ENCODE data around the gene RUNX2. TPM values are rescaled to one million over a fixed set of nuclear protein-coding genes. Genes with fewer than 3 reads are reported as not detected.

RUNX2 gene
- total RNA-seq, 4 donors from 2014 or later = 1.4 to 40.4 (median 5.1) TPM

GRCh38 chr6:45514454-45515230 is 186.5 kb downstream of the RUNX2 start:
- H3K4me3 ChIP-seq = no peak overlapping the region
- TF ChIP-seq CTCF (IDR thresholded peaks at IDR 0.05) (no peak), POLR2A (IDR thresholded peaks at IDR 0.05) (no peak)
- H3K9me3 ChIP-seq = no peaks in the 10 kb centered on the region
- DNase-seq = no peak
- H3K27me3 ChIP-seq = no peaks in the 10 kb centered on the region
- no peak overlapping the region for H3K27ac ChIP-seq
- H3K36me3 ChIP-seq = no peaks in the 10 kb centered on the region
- H3K4me1 ChIP-seq = no peaks in the 10 kb centered on the region

GRCh38 chr6:45518013-45518720 is 190.0 kb downstream of the RUNX2 start:
- Histone ChIP-seq H3K27me3 (no peaks in the 10 kb centered on the region), H3K27ac (no peak overlapping the region), H3K36me3 (no peaks in the 10 kb centered on the region), H3K4me3 (no peak overlapping the region), H3K4me1 (no peaks in the 10 kb centered on the region), H3K9me3 (no peaks in the 10 kb centered on the region)
- TF ChIP-seq CTCF (IDR thresholded peaks at IDR 0.05) = no peak
- DNase-seq = no peak

- H3K27me3 ChIP-seq = no peaks in the 10 kb centered on the region
- H3K36me3 ChIP-seq = no peaks in the 10 kb centered on the region
- DNase-seq = no peak
- TF ChIP-seq POLR2A (IDR thresholded peaks at IDR 0.05) (no peak), CTCF (IDR thresholded peaks at IDR 0.05) (no peak)
- H3K4me3 ChIP-seq = no peak overlapping the region
- no peak overlapping the region for H3K27ac ChIP-seq
- no peaks in the 10 kb centered on the region for H3K9me3 ChIP-seq
- H3K4me1 ChIP-seq = no peaks in the 10 kb centered on the region
These were observed 193.1 kb downstream of the RUNX2 start for GRCh38 chr6:45521226-45521625.

- no peaks in the 10 kb centered on the region for H3K36me3 ChIP-seq
- no peaks in the 10 kb centered on the region for H3K4me1 ChIP-seq
- H3K27me3 ChIP-seq = no peaks in the 10 kb centered on the region
- H3K9me3 ChIP-seq = no peaks in the 10 kb centered on the region
- no peak overlapping the region for H3K4me3 ChIP-seq
- no peak for DNase-seq
- TF ChIP-seq CTCF (IDR thresholded peaks at IDR 0.05) (no peak), POLR2A (IDR thresholded peaks at IDR 0.05) (no peak)
- no peak overlapping the region for H3K27ac ChIP-seq
These were observed 194.4 kb downstream of the RUNX2 start for GRCh38 chr6:45522486-45522885.

- H3K4me3 ChIP-seq = no peak overlapping the region
- H3K4me1 ChIP-seq = no peaks in the 10 kb centered on the region
- no peak overlapping the region for H3K27ac ChIP-seq
- no peaks in the 10 kb centered on the region for H3K9me3 ChIP-seq
- no peaks in the 10 kb centered on the region for H3K27me3 ChIP-seq
- DNase-seq = no peak
- no peaks in the 10 kb centered on the region for H3K36me3 ChIP-seq
- TF ChIP-seq CTCF (IDR thresholded peaks at IDR 0.05) (no peak), POLR2A (IDR thresholded peaks at IDR 0.05) (no peak)
These were observed 199.1 kb downstream of the RUNX2 start for GRCh38 chr6:45527210-45527609.

Data from Peyer's patch (tissue), 4 donors.